A204.1 (cell line): ENCODE measurements around the gene STK32C.
A peak's percentile ranks its signal among the peaks of the same experiment; 100 is the strongest.
"Not testable (repeated sequence)": the region's sequence is repeated elsewhere in the genome, so short reads cannot be mapped to it uniquely, and the experiment has no call there.

Experiments
- FAIRE-seq: peaks from 2 replicates; lab custom pipeline; 2012; peaks lifted over from hg19 to GRCh38; lab: Jason Lieb, UNC

STK32C gene

GRCh38 chr10:132317477-132317876 is 9.7 kb upstream of the STK32C start:
- FAIRE-seq, result not testable (repeated sequence)

DNA sequence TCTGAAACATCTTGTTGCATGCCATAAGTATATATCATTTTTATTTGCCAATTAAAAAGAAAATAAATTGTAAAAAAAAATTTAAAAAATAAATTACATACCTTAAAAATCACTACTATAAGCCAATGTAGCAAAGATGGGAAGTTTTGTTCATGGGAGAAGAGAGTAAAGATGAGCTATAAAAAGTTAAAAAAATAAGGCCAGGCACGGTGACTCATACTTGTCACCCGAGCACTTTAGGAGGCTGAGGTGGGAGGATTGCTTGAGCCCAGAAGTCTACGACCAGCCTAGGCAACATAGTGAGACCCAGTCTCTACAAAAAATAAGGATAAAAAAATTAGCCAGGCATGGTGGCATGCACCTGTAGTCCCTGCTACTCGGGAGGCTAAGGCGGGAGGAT is 8.4 kb upstream of the STK32C start:
- FAIRE-seq, result no peak

- FAIRE-seq, result not testable (repeated sequence)
Measured at GRCh38 chr10:132314881-132315280, 7.1 kb upstream of the STK32C start.

GRCh38 chr10:132314336-132314735 is 6.6 kb upstream of the STK32C start:
- peak; percentile 46 for FAIRE-seq

GRCh38 chr10:132313865-132314264 is 6.1 kb upstream of the STK32C start:
- FAIRE-seq, result no peak

GRCh38 chr10:132313305-132313704 is 5.6 kb upstream of the STK32C start:
- FAIRE-seq, result no peak

DNA sequence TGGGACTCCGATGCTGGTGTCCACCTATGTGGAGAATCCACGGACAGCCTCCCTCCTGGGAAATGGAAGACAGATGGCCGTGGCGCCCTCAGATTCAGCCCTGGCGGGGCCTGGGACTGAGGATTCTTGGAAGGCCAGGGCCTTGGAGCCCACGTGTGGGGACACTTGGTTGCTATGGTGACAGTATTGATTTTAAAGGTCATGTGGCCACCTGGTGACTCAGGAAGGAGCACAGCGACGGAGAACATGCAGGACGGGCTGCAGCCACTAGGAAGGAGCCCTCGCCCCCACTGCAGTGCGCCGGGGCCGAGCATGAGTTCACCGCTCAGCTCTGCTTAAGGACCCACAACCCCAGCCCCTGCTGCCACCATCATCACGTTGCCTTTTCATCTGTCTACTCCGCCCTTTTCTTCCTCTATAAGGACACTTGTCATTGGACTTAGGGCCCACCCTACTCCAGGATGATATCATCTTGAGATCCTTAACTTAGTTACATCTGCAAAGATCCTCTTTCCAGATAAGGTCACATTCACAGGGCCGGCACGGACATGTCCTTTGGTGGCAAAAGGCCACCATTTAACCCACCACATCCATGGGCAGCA is 3.7 kb upstream of the STK32C start:
- no peak for FAIRE-seq

DNA sequence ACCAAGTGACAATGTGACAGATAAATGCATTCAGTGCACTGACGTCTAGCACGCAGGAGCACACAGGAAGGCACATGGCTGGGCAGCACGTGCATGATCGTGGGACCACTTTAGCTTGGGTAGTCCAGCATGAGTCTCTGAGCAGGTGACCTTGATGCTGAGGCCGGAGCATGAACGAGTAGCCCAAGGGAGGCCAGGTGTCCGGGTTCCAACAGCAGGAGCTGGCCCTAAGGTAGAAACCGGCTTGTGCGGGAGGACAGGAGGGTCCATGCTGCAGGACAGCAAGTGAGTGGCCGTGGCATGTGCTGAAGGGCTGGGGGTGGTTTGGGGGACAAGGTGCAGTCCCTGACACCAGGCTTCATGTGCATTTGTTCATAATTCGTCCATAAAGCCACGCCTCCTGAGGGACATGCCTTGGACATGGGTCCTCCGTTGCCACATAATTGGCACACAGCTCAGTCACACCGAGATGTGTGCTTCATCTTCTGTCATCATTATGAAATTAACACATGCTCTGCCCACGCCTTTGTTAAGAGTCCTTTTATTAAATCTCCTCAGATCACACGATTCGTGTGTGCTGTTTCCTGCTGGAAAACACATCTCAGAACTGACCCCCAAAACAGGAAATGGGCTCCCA is 3.1 kb upstream of the STK32C start:
- FAIRE-seq, result no peak

- no peak for FAIRE-seq
Measured at GRCh38 chr10:132309879-132310591, 2.3 kb upstream of the STK32C start.

DNA sequence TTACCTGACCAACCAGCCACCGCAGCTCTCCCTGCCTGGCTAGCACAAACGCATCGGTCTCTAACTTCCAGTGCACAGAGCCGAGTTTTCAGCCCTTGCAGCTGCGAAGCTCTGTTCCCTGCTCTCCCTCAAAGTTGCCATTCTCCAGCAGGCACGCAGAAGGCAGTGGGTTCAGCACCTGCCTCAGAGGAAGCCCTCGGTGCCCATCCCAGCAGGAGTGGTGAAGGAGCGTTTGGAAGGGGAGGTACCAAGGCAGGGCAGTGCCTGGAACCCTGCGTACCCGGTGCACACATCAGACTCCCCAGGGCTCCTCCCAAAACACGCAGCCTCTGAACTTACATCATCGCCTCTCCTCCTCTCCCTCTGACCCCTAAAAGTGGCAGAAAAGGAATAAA is 1.7 kb upstream of the STK32C start:
- FAIRE-seq, result no peak

DNA sequence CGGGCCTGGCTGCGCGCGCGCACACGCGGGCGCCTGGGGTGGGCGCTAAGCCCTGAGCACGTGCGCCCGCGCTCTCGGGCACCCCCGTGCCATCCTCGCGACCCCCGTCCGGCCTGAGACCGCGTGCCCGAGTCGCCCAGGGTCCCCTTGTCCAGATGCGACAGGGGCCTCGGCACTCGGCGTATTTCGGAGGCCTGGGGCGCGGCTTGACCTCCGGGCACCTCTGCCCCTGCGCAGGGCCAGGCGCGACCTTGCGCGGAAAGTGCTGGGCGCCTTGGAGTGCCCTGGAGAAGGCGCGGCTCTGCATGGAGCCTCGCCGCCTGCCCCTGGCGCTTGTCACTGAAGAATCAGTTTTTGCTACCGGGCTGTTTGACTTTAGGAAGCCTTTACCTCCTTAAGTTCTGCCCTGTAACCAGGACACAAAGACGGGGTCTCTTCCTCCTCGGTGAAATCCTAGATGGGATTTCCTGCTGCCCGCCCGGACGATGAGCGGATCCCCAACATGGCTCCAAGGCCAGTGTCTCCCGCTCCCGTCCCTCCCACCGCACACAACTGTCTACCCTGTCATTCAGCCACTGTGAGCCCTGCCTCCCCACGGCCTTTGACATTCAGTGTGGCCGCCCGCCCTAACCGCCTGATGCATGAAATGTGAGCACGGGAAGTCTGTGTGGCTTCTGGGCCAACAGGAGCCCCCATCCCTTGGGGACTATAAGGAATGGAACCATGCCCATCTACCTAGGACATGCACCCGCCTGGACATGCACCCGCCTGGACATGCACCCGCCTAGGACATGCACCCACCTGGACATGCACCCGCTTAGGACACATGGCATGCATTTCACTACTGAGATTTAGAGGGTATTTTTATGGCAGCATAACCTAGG is 1.1 kb upstream of the STK32C start:
- no peak for FAIRE-seq

GRCh38 chr10:132306864-132307751 is 642 bp downstream of the STK32C start:
- FAIRE-seq, result no peak

GRCh38 chr10:132306343-132306685 is 1.4 kb downstream of the STK32C start:
- FAIRE-seq, result no peak

- FAIRE-seq, result no peak
Measured at GRCh38 chr10:132305654-132306342, 2.0 kb downstream of the STK32C start.

DNA sequence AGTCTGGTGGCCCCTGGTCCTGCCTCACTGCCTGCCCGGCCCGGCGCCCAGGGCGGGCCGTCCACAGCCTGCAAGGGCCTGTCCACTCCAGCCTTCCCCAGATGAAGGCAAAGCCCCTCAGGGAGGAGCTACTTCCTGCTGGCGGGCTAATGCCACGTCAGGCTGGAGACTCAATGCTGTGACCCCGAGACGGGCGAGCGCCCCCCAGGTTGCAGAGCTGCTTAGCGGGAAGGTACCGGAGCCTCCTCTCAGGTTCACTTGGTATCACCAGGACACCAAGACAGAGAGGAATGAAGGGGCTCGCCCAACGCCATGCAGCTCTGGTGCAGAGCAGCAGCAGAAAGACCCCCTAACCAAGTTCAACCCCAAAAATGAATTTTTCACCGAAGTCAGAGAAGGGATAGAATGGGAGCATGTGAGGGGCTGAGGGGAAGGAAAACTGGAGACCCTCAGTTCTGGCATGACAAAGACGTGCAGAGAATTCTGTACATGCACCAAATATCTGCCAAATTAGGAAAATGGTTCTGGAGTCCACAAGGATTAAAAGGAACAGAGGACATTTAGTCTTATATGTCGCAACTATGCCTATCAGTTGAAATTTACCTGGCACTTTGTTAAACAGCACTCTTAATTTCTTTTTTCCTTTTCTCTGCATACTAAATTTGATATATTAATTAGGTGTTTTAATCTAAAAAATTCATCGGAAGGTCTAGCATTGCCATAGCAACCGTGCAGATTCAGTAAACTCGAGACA is 2.8 kb downstream of the STK32C start:
- FAIRE-seq, result no peak

GRCh38 chr10:132303361-132304115 is 4.2 kb downstream of the STK32C start:
- FAIRE-seq, result no peak

GRCh38 chr10:132302421-132303310 is 5.1 kb downstream of the STK32C start:
- FAIRE-seq, result no peak
